Fibroblast of skin of back (primary cell): ENCODE measurements around the gene ZNF543. TPM values are rescaled to one million over a fixed set of nuclear protein-coding genes. Genes with fewer than 3 reads are reported as not detected.

Experiments
- DNase-seq: peaks from one replicate; pipeline ENCODE4 v3.0.0-alpha.2; 2013
- polyA plus RNA-seq, 2 experiments: library from polyadenylated mRNA; unstranded; fragments of 120-200 nt; gene quantifications; one replicate each; pipeline ENCODE4 v1.2.1, GENCODE V29; 2013; ENCODE audit not compliant: insufficient read length in 2 of 2

Gene ZNF543
- 1.9 TPM for polyA plus RNA-seq (2013, experiment 1 of 2; ENCODE audit: insufficient read length)
- polyA plus RNA-seq (2013, experiment 2 of 2; ENCODE audit: insufficient read length), result 2.2 TPM

DNA sequence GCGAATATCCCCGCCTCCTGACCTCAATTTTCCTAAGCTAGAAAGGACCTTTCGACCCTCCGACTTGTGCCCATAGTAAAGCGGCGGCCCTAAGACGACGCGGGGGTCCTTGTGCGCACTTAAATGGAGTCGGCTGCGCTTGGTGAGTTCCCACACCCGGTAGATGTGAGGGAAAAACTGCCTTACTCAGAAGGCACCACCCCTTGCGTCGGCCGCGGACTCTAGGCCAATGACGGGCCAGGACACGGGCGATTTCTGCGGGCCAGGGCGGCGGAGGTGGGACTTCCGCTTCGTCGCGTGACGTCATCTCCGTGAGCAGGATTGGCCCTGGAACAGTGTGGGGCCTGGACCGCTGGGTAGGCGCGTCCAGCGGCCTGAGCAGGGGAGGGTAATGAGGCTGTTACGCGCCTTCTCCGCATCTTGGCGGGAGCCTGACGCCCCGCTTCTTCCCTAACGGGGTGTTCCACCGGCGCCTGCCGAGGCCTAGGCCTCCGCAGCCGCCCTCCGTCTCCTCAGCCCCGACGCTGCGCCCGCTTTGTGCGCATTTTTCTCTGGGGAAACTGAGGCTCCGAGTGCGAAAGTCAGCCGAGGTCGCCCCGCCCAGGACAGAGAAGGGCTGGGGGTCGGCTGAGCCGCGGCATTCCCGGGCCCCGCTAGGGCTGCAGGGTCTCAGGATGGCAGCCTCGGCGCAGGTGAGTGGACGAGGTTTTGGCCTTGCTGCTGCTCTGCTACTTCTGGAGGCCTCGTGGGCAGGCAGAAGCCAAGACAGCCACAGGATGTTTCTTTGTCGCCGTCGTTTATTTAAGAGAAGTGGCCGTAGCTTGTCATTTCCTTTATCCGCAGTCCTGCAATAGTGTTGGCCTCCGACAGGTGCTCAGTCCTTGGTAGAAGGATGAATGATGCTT, at the start of gene ZNF543:
Gene ZNF543 (plus strand): TSS at position 293 of the 905 bp plus-strand sequence. CDS start 382 bp downstream, at position 675.
- DNase-seq, result peak; percentile 97

DNA sequence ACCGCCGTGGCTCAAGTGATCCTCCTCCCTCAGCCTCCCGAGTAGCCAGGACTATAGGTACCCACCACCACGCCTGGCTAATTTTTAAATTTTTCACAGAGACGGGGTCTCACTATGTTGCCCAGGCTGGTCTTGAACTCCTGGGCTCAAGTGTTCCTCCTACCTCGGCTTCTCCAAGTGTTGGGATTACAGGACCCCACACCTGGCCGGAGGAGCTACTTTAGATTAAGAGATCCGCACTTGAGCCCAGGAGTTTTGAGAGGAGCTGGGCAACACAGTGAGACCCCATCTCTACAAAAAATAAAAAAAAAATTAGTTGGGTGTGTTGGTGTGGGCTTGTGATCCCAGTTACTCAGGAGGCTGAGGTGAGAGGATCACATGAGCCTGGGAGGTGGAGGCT, 49.0 kb upstream of the ZNF543 start:
- no peak for DNase-seq

- no peak for DNase-seq
Observed at GRCh38 chr19:57273014-57273413, 47.3 kb upstream of the ZNF543 start.

- no peak for DNase-seq
Observed at GRCh38 chr19:57276430-57276829, 43.8 kb upstream of the ZNF543 start.

GRCh38 chr19:57278481-57278880, 41.8 kb upstream of the ZNF543 start:
- peak; percentile 58 for DNase-seq

DNA sequence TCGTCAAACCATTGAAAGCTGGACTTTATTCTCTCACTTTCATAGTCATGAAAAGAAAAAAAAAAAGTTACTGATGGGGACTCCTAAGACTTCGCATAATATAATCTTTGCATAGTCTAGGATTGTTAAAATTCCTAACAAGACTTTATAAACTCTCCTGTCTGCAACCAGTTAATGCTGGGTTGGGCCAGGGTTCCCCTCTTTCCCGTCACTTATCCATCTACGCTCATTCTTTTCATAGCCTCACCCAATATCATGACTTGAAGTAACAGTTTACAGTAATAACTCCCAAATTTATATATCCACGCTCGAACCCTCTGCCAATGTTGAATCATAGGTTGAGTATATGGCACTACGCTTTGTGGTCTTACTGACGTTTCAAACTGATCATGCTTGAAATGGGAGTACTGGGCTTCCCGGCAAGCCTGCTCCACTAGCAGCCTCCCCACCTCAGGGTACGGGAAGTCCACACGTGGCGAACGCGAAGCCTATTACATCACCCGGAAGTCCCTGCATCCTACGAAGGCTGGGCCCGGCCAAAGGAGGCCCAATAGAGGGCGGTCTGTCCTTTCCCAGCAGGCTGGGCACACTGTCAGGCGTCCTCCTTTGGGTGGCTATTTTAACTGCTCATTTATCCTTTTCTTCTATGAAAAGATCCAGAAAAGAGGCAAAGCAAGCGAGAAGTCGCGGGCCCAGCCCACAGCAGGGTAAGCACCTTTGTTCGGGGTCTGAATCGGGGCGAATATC, 40.7 kb upstream of the ZNF543 start:
- DNase-seq, result peak; percentile 98

GRCh38 chr19:57280165-57280961, 39.9 kb upstream of the ZNF543 start, which contains the start of gene ZNF460:
ZNF460 (plus strand) TSS chr19:57280485; CDS start chr19:57280807, 322 bp downstream.
- DNase-seq, result peak; percentile 98

- DNase-seq, result no peak
Observed at GRCh38 chr19:57280962-57281400, 39.3 kb upstream of the ZNF543 start.

GRCh38 chr19:57282011-57282643, 38.1 kb upstream of the ZNF543 start:
- no peak for DNase-seq

GRCh38 chr19:57288373-57288772, 31.9 kb upstream of the ZNF543 start:
- DNase-seq, result no peak

DNA sequence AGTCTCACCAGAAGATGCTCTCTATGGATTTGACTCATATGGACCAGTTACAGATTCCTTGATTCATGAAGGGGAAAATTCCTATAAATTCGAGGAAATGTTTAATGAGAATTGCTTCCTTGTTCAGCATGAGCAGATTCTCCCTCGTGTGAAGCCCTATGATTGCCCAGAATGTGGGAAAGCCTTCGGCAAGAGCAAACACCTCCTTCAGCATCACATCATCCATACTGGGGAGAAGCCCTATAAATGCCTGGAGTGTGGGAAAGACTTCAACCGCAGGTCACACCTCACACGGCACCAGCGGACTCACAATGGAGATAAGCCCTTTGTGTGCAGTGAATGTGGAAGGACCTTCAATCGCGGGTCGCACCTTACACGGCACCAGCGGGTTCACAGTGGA, 29.3 kb upstream of the ZNF543 start:
- no peak for DNase-seq

DNA sequence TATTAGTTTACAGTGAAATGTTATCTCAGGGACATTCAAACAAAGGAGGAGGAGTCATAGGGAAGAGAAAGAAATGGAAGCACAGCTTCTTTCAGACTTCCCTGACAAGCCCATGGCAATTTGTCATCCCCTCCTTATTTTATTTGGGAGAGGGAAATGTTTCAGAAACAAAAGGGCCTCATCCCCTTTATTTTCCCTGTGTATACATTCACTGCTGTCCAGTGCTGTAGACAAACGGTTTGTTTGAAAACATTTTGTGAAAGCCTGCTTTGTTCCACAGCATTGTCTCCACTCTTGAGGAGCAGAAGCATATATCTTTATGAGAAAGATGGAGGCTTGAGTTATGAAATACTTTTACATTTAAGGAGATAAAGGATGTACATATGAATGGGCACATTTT, 27.7 kb upstream of the ZNF543 start:
- no peak for DNase-seq

GRCh38 chr19:57293719-57294118, 26.6 kb upstream of the ZNF543 start:
- no peak for DNase-seq

DNA sequence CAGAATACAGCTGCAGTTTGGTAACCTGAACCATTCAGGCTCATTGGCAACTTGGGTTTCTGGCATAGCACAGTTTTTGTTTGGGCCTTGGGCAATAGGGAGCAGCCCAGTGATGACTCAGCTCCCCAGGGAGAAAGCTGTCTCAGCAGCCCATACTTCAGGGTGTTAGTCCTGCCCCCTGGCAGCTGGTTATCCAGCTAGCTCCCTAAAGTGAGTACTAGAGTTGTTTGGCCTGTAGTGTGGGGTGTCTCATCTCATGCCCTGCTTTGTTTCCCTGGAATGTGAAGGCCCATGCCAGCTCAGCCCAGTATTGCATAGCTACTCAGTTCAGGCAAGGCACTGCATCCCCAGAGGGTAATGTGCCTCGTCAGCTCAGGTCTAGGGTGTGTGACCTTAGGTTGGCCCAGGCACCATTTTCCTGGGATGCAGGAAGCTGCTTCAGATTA, 18.2 kb upstream of the ZNF543 start:
- peak; percentile 92 for DNase-seq

GRCh38 chr19:57302727-57303401, 17.4 kb upstream of the ZNF543 start:
- no peak for DNase-seq

DNA sequence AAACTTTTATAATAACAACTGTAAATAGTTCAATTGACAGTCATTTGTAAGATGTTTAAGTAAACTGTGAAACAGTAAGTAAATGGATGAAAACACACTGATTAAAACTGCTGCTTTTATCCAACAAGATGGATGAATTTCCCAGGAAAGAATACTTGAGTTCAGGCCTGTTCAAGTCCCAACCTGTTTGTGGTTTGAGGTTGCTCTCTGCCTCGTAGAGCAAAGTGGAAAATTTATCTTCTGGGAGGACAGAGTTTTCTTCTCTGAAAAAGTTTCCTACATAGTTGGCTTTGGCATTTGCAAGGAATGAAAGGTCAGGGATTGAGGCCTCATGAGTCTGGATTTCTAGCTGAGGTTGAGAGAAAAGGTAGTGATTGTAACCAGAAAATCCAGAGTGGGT, 15.2 kb upstream of the ZNF543 start:
- DNase-seq, result no peak

- DNase-seq, result no peak
Observed at GRCh38 chr19:57308514-57308913, 11.8 kb upstream of the ZNF543 start.

- DNase-seq, result no peak
Observed at GRCh38 chr19:57310792-57311191, 9.5 kb upstream of the ZNF543 start.

DNA sequence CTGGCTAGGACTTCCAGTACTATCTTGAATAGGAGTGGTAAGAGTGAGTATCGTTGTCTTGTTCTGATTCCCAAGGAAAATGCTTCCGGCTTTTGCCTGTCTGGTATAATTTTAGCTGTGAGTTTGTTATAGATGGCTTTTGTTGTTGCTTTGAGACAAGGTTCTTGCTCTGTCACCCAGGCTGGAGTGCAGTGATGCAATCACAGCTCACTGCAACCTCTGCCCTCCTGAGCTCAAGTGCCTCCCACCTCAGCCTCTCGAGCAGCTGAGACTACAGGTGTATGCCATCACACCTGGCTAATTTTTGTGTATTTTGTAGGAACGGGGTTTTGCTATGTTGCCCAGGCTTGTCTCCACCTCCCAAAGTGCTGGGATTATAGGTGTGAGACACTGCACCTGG, 6.1 kb upstream of the ZNF543 start:
- no peak for DNase-seq

GRCh38 chr19:57317503-57317902, 2.8 kb upstream of the ZNF543 start:
- no peak for DNase-seq

- no peak for DNase-seq
Observed at GRCh38 chr19:57319869-57320179, 448 bp upstream of the ZNF543 start.

- DNase-seq, result no peak
Observed at GRCh38 chr19:57321116-57321515, 844 bp downstream of the ZNF543 start.
